NK-92 treated with Interleukin-12 subunit alpha and Interleukin-12 subunit beta, amount 100 ng/mL, for 24 hours (cell line): ENCODE results near the gene ARMC5.
"Not testable (repeated sequence)": the region's sequence is repeated elsewhere in the genome, so short reads cannot be mapped to it uniquely, and the experiment has no call there.

ENCODE experiments used
- DNase-seq: peaks from one replicate; lab custom pipeline; 2025; lab: John Stamatoyannopoulos, UW

ARMC5 gene

DNA sequence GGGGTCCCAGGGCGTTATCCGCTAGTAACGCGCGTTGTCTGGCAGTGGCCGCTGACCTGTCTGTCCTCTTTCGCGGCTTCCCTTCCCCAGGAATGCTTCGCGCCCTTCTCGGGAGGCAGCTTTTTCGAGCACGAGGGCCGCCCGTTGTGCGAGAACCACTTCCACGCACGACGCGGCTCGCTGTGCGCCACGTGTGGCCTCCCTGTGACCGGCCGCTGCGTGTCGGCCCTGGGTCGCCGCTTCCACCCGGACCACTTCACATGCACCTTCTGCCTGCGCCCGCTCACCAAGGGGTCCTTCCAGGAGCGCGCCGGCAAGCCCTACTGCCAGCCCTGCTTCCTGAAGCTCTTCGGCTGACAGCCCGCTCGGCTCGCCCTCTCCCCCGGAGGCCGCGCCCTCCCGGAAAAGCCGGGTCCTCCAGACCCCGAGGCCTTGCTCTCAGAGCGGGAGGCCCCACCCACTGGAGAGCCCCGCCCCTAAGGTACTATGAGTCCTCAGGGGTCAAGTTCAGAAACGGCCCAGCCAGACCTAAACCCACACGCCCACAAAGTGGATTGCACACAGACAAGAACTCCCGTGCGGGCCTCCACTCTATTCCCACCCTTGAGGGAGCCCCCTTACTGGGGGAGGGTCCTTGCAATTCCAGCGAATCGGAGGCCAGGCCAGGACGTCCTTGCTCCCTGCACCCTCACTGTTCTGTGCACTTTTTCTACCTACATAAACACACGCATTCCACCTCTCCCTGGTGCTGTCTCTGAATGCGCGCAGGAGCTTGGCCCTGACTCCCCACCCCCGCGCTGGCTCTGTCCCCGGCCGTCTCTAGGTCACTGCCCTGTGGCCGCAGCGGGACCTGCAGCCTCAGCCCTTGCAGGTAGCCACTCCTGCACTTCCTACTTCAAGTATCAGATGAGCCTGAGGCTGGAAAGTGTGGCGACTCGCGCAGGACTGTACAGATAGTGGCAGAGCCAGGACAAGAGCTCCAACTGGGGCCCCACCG is 18.2 kb downstream of the ARMC5 start:
- no peak for DNase-seq

DNA sequence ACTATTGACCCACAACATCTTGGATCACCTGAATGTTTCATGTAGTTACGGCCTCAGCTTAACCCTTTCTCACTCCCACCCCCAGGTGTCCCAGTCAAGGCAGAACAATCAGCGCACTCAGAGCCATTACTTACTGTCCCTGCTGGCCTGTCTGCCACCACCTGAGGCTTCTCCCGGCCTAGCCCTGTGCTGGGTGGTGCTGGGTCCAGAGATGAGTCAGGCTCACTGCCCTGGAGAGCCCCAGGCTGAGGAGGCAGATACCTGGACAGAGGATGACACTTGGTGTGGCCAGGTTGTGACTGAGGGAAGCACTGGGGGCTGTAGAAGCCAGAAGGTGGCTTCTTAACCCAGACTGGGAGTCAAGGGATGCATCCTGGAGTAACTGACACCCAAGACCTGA is 19.7 kb downstream of the ARMC5 start:
- DNase-seq = no peak

DNA sequence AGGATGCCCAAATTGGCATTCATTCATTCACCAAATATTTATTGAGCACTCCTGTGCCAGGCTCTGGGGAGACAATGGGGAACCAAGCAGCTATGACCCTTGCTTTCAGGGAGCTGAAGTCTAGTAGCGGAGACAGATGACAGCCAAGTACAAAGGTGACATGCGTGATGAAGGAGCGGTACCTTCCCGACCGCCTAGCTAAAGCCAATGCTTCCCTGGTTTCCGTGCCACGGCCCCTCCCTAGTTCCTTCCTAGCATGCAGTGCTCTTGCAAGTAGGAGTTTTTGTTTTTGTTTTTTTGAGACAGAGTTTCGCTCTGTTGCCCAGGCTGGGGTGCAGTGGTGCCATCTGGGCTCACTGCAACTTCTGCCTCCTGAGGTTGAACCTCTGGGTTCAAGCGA is 20.4 kb downstream of the ARMC5 start:
- no peak for DNase-seq

DNA sequence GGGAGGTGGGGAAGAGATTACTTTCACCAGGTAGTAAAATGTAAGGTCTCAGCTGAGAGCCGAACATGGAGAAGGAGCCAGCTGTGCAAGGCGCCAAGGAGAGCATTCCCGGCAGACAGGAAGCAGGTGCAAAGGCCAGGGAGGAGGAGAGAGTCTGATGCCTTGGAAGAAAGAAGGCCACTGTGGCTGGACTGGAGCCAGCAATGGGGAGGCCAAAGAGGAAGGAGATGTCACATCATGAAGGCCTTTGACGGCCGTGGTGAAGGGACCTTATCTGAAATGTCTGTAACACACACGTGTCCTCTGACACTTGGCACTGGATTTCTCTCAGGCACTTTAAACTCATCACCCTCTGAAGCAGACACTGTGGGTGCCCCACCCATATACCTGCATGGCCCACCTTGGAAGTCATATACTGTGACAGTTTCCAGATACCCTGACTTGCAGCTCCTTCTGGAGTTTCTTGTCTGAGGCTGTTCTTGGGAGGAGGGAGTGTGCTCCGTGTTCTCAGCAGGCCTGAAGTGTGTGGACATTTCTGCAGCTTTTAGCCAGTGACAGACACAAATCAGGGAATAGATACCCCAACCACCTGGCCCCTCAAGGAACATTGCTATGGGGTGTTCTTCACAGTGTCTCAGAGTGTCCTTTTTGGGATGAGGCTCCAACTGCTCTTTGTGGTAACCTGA is 21.7 kb downstream of the ARMC5 start:
- no peak for DNase-seq

DNA sequence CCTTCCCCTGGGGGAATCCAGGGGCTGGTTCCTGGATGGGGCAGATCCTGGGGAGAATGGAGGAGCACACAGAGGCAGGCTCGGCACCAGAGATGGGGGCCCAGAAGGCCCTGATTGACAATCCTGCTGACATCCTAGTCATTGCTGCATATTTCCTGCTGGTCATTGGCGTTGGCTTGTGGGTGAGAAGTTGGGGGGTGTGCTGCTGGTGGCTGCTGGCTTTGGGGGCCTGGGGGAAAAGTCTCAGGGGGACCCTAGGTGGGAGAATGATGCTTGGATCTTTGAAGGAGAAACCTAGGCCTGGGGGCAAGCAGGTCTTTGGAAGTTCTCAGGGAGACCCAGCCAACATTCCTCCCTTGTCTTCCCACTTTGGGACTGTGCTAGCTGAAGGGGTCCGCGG is 23.8 kb downstream of the ARMC5 start, which contains the start of gene SLC5A2:
Gene SLC5A2 (plus strand): TSS at position 43 of the 400 bp plus-strand sequence. CDS start 14 bp downstream, at position 57.
- DNase-seq = no peak

DNA sequence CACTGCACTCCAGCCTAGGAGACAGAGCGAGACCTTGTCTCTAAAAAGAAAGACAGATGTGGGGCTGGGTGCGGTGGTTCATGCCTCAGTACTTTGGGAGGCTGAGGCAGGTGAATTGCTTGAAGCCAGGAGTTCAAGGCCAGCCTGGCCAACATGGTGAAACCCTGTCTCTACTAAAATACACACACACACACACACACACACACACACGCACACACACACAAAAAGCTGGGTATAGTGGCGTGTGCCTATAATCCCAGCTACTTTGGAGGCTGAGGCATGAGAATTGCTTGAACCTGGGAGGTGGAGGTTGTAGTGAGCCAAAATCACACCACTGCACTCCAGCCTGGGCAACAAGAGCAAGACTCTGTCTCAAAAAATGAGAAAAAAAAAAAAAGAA is 24.7 kb downstream of the ARMC5 start:
- not testable (repeated sequence) for DNase-seq

DNA sequence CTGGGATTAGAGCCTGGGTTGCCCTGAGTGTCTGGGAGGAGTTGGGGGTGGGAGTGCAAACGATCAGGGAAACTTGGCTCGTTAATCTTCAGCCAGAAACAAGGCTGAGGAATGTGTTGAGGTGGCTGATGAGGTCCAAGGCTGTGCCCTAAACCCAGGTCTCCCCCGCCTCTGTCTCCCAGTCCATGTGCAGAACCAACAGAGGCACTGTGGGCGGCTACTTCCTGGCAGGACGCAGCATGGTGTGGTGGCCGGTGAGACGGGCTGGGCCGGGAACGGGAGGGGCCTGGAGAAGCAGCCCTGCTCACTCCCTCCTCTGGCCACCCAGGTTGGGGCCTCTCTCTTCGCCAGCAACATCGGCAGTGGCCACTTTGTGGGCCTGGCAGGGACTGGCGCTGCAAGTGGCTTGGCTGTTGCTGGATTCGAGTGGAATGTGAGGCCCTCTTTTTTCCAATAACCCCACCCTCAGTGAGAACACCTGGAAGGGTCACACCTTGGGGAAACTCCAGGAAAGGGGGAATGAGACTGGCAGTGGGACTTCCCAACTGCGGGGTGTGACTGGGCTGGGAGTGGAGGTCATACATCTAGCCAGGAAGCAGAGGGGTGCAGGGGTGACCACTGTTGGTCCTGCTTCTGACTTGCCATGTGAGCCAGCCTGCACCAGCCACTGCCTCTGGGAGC is 25.3 kb downstream of the ARMC5 start:
- no peak for DNase-seq

DNA sequence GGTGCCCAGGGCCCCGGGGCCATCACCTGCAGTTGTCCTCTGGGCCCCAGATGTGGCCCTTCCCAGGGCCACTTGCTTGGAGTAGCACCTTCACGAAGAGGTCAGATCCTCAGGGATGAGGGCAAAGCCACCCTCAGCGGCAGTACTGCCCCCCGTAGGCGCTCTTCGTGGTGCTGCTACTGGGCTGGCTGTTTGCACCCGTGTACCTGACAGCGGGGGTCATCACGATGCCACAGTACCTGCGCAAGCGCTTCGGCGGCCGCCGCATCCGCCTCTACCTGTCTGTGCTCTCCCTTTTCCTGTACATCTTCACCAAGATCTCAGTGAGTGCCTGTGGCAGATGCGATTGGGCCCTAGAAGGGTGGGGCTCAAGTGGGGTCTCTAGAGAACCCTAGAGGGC is 26.3 kb downstream of the ARMC5 start:
- no peak for DNase-seq

DNA sequence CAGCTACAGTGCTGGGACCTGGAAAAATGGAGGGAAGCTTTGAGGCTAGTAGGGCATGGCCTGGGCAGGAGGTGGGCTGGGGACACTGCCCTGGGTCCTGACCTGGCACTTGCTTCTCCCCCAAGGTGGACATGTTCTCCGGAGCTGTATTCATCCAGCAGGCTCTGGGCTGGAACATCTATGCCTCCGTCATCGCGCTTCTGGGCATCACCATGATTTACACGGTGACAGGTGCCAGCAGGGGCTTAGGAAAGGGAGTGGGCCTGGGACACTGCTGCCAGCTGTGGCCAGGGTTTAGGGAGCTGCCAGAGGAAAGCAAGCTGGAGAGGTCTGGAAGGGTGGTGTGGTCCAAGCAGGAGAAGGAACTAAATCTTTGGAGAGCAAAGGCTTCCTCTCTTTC is 26.7 kb downstream of the ARMC5 start:
- no peak for DNase-seq

DNA sequence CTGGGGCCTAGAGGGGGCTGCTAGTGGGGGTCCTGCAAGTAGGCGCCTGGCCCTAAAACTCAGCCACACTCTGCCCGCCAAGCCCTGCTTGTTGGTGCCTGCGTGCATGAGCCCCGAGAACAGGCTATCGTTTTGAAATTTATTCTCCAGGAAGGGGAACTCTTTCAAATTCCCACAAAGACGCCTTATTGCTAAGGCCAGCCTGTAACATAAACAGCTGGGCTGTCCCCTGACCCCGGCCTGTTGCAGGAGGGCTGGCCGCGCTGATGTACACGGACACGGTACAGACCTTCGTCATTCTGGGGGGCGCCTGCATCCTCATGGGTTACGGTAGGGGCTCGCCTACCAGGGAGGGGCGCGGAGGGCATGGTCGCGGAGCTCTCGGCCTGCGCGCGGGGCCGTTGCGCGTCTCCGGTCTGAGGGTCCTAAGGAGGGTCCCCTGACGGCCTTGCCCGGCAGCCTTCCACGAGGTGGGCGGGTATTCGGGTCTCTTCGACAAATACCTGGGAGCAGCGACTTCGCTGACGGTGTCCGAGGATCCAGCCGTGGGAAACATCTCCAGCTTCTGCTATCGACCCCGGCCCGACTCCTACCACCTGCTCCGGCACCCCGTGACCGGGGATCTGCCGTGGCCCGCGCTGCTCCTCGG is 27.9 kb downstream of the ARMC5 start:
- no peak for DNase-seq

DNA sequence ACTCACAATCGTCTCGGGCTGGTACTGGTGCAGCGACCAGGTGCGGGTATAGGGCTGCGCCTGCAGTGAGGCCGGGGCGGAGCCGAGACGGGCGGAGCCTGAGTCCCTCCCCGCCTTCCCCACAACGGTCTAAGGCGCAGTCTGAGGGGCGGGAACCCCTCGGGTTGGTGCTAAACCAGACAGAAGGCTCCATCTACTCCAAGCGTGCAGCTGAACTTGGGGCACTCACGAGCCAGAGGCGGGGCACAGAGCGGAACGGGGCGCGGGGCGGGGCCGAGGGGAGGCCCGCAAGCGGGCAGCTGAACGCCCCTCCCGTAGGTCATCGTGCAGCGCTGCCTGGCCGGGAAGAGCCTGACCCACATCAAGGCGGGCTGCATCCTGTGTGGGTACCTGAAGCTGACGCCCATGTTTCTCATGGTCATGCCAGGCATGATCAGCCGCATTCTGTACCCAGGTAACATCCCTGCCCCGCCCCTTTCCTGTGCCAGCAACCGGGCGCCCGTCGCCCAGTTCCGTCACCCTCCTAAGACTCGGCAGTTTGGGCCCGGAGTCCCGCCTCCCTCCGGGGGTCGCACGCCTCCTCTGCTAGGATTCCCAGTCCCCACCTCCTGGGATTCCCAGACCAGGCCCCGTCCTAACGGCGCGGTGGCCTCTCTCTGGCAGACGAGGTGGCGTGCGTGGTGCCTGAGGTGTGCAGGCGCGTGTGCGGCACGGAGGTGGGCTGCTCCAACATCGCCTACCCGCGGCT is 28.6 kb downstream of the ARMC5 start:
- DNase-seq = no peak

DNA sequence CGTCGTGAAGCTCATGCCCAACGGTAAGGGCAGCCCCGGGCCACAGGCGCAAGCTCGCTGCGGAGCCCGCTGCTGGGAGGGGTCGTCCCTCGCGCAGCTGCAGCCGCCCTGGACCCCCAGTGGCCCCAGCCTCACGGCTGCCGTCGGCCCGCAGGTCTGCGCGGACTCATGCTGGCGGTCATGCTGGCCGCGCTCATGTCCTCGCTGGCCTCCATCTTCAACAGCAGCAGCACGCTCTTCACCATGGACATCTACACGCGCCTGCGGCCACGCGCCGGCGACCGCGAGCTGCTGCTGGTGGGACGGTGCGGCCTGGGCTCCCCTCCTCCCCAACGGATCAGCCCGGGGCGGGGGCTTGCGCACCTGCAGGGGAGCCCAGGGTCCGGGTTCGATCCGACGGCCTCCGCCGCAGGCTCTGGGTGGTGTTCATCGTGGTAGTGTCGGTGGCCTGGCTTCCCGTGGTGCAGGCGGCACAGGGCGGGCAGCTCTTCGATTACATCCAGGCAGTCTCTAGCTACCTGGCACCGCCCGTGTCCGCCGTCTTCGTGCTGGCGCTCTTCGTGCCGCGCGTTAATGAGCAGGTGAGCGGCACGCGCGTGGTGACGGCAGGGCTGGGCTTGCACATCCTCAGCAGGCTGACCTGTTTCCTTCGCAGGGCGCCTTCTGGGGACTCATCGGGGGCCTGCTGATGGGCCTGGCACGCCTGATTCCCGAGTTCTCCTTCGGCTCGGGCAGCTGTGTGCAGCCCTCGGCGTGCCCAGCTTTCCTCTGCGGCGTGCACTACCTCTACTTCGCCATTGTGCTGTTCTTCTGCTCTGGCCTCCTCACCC is 29.4 kb downstream of the ARMC5 start:
- no peak for DNase-seq

DNA sequence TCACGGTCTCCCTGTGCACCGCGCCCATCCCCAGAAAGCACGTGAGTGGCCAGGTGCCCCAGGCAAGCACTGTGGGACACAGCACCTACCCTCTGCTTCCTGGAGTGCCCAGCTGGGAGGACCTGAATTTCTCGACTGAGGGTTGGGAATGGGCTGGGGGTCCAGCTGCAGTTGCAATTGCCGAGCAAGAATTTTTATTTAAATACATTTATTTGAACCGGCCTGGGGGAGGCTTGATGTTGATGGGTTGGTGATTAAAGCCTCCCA is 29.9 kb downstream of the ARMC5 start:
- no peak for DNase-seq

DNA sequence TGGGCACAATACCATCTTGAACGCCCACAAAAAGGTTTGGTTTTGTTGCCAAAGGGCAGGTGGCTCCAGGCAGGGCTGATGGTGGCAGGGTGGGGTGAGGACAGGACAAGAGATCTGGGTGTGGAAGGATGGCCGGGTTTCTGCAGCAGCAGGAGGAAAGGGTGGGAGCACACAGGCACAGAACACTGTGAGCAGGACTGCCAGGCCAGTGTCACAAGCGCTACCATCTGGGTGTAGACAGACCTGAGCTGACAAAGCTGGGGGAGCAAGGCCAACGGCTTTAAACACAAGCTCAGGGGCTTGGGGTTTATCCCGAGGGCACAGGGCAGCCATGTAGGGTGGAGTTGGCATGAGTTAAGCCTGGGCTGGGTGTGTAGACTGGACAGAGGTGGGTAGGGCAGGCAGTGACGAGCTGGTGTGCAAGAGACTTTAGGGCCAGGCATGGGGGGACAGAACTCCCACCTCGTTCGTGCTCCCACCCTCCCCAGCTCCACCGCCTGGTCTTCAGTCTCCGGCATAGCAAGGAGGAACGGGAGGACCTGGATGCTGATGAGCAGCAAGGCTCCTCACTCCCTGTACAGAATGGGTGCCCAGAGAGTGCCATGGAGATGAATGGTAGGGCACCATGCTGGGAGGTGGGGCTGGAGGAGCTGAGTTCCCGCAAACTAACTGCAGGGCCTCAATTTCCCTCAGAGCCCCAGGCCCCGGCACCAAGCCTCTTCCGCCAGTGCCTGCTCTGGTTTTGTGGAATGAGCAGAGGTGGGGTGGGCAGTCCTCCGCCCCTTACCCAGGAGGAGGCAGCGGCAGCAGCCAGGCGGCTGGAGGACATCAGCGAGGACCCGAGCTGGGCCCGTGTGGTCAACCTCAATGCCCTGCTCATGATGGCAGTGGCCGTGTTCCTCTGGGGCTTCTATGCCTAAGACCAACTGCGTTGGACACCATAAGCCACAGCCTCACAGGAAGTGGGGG is 30.6 kb downstream of the ARMC5 start:
- DNase-seq = no peak

DNA sequence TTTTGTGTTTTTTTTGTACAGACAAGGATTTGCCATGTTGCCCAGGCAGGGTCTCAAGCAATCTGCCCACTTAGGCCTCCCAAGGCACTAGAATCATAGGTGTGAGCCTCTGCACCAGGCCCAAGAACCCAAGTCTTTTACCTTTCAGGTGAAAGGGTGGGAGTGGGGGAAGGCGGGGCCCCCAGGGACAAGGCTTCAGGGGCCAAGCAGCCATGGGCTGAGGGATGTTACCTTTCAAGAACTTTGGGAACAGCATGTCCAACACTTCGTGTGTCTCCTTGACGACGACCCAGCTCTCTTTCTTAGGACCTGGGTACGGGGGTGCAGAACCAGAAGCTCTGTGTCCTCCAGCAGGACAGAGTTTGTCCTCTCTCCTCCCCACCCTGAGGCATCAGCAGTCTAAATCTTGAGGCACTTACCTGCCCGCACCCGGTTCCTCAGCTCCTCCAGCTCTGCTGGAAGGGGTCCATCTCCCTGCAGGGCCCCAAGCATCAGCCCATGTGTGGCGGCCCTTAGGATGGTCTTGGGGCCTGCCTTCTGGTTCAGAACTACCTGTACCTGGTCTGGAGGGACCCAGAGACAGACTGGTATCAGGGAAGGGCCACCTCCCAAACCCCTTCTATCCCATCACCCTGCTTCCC is 32.6 kb downstream of the ARMC5 start:
- no peak for DNase-seq

DNA sequence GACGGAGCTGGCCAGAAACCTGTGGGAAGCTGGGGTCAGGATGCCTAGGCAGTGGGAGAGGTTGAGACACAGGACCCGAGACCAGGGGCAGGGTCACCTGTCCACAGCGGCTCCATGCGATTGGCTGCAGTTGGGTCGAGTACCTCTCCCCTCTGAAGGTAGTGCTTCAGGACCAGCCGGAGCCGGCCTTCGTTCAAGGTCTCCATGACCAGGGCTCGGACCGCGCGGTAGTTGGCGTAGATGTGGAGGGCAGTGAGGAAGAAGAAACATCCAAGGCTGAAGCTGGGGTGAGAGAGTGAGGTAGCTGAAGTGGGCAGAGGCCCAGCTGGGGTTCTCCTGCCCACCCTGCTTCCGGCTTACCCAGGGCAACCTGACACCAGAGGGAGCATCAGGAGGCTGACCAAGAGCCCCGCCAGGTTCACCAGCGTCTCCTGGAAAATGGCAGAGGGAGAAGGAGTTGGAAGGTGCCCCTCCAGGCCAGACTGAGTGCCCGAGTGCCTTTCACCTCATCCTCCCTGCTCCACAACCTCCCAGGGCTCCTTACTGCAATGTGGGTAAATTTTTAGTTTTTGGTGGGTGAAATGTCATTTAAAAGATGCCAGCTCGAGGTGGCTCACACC is 34.3 kb downstream of the ARMC5 start:
- DNase-seq = no peak

DNA sequence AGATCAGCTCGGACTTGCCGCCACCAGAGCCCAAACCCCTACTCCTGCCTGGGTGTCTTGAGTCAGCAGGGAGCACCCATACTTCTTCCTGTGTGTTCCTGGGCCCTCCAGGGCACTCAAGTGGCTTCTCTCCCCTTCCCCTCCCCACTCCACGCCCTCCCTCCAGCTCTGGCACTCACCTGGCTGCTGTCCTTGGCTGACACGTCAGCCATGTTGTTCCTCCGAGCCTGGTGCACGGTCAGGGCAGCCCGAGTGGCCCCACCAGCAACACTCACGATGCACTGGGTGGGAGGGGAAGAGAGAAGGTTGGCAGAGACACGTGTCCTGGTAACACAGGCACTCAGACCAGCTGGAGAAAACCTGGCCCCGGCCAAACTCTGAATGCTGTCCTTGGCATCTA is 37.4 kb downstream of the ARMC5 start:
- no peak for DNase-seq

DNA sequence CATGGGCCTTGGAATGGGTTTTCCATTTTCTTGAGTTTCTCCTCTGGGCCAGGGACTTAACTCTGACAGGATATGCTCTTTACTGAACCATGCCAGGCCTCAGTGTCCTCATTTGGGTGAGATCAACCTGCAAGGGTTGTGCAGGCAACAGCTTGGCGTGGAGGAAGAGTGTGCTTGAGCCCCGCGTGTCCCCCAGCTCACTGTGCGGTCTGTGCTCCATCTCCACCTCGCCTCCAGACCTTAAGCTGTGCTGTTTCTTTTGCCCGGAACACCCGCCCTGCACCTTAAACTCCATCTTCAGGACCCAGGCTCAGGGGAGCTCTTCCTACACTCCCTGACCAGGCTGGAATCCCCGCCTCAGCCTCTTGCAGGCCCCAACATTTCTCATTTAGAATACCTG is 39.2 kb downstream of the ARMC5 start:
- DNase-seq = no peak

DNA sequence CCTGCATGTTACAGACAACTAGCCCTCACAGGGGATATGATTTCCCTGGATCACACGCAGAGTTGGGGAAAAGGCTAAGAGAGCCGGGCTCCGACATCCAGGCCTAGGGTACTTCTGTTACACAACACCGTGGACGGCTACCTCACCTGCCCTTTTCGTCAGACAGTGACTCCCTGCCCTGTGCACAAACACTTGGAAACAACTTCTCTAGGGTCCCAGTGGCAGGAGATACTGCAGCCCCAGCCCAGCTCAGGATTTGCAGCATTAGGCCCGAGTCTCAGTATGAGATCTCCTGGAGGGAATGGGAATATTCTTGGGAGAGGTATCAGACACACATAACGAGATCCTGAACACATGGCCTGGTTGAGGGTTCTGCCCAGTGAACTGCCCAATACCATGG is 40.6 kb downstream of the ARMC5 start:
- no peak for DNase-seq
